Measurements from ENCODE around the gene LPO. TPM values are rescaled to one million over a fixed set of nuclear protein-coding genes. Genes with fewer than 3 reads are reported as not detected.
A peak's percentile ranks its signal among the peaks of the same experiment; 100 is the strongest.

LPO gene
- total RNA-seq, 6 experiments from 2014 or later, result not detected

GRCh38 chr17:58195518-58196123 is 42.8 kb upstream of the LPO start:
- no peak for TF ChIP-seq CTCF (IDR thresholded peaks at IDR 0.05)
- DNase-seq, result no peak
- Mint-ChIP-seq H3K27me3 (ENCODE audit: insufficient read depth) (peaks cover 39% of the 10 kb centered on the region), H3K4me1 (ENCODE audit: low read depth) (no peaks in the 10 kb centered on the region), H3K36me3 (ENCODE audit: low read depth) (no peaks in the 10 kb centered on the region), H3K27ac (no peak overlapping the region), H3K4me3 (no peak overlapping the region), H3K9me3 (no peaks in the 10 kb centered on the region)

GRCh38 chr17:58196610-58197009 is 41.8 kb upstream of the LPO start:
- no peak overlapping the region for H3K27ac Mint-ChIP-seq
- no peak for DNase-seq
- H3K4me1 Mint-ChIP-seq (ENCODE audit: low read depth), result no peaks in the 10 kb centered on the region
- no peak for TF ChIP-seq CTCF (IDR thresholded peaks at IDR 0.05)
- no peaks in the 10 kb centered on the region for H3K9me3 Mint-ChIP-seq
- no peaks in the 10 kb centered on the region for H3K36me3 Mint-ChIP-seq (ENCODE audit: low read depth)
- peaks cover 38% of the 10 kb centered on the region for H3K27me3 Mint-ChIP-seq (ENCODE audit: insufficient read depth)
- H3K4me3 Mint-ChIP-seq, result no peak overlapping the region

- peak; percentile 48 for DNase-seq
- H3K9me3 Mint-ChIP-seq, result no peaks in the 10 kb centered on the region
- peak; percentile 84 for TF ChIP-seq CTCF (IDR thresholded peaks at IDR 0.05)
- H3K4me1 Mint-ChIP-seq (ENCODE audit: low read depth), result no peaks in the 10 kb centered on the region
- no peak overlapping the region for H3K4me3 Mint-ChIP-seq
- peaks cover 37% of the 10 kb centered on the region for H3K27me3 Mint-ChIP-seq (ENCODE audit: insufficient read depth)
- no peaks in the 10 kb centered on the region for H3K36me3 Mint-ChIP-seq (ENCODE audit: low read depth)
- H3K27ac Mint-ChIP-seq, result no peak overlapping the region
These were observed 38.3 kb upstream of the LPO start for GRCh38 chr17:58200024-58200633.

- no peak for DNase-seq
- TF ChIP-seq CTCF (IDR thresholded peaks at IDR 0.05), result no peak
- Mint-ChIP-seq H3K36me3 (ENCODE audit: low read depth) (no peaks in the 10 kb centered on the region), H3K27ac (no peak overlapping the region), H3K4me1 (ENCODE audit: low read depth) (no peaks in the 10 kb centered on the region), H3K27me3 (ENCODE audit: insufficient read depth) (peaks cover 27% of the 10 kb centered on the region), H3K4me3 (no peak overlapping the region), H3K9me3 (no peaks in the 10 kb centered on the region)
These were observed 35.5 kb upstream of the LPO start for GRCh38 chr17:58202859-58203258.

GRCh38 chr17:58204796-58205195 is 33.6 kb upstream of the LPO start:
- Mint-ChIP-seq H3K27me3 (ENCODE audit: insufficient read depth) (peaks cover 20% of the 10 kb centered on the region), H3K27ac (no peak overlapping the region), H3K9me3 (no peaks in the 10 kb centered on the region), H3K4me1 (ENCODE audit: low read depth) (no peaks in the 10 kb centered on the region), H3K4me3 (no peak overlapping the region), H3K36me3 (ENCODE audit: low read depth) (no peaks in the 10 kb centered on the region)
- DNase-seq, result no peak
- TF ChIP-seq CTCF (IDR thresholded peaks at IDR 0.05), result no peak
